Nephron progenitor cell (in vitro differentiated cells): ENCODE results near the gene PRKAA2.

Source experiments
- DNase-seq: peaks from one replicate; pipeline ENCODE4 v3.0.0; 2021
- H3K27ac Mint-ChIP-seq: 2 replicates; pipeline ENCODE4 v1.8.0; 2021; ENCODE audit warnings: mild to moderate bottlenecking, moderate library complexity, mixed read lengths
- H3K27me3 Mint-ChIP-seq: 2 replicates; pipeline ENCODE4 v1.8.0; 2021; ENCODE audit warnings: mild to moderate bottlenecking, low read depth, mixed read lengths; ENCODE audit not compliant: poor library complexity
- H3K36me3 Mint-ChIP-seq: 2 replicates; pipeline ENCODE4 v1.8.0; 2021; ENCODE audit warnings: low read depth, mixed read lengths
- H3K4me1 Mint-ChIP-seq: 2 replicates; pipeline ENCODE4 v1.8.0; 2021; ENCODE audit warnings: mixed read lengths
- H3K4me3 Mint-ChIP-seq: 2 replicates; pipeline ENCODE4 v1.8.0; 2021; ENCODE audit warnings: mild to moderate bottlenecking, moderate library complexity, mixed read lengths
- H3K9me3 Mint-ChIP-seq: 2 replicates; pipeline ENCODE4 v1.8.0; 2021; ENCODE audit warnings: mild to moderate bottlenecking, moderate library complexity, mixed read lengths
- CTCF ChIP-seq: fragments of 200-600 bp; sonication (generic); IDR thresholded peaks from 2 replicates; pipeline ENCODE4 v1.5.0; 2021; ENCODE audit warnings: antibody characterized with exemption

PRKAA2 gene

GRCh38 chr1:56658254-56658653 is 13.1 kb downstream of the PRKAA2 start:
- TF ChIP-seq CTCF = no peak
- peaks cover 44% of the 10 kb centered on the region for H3K36me3 Mint-ChIP-seq
- no peak overlapping the region for H3K4me3 Mint-ChIP-seq
- no peak overlapping the region for H3K27ac Mint-ChIP-seq
- H3K4me1 Mint-ChIP-seq = no peaks in the 10 kb centered on the region
- H3K27me3 Mint-ChIP-seq = no peaks in the 10 kb centered on the region
- peaks cover 43% of the 10 kb centered on the region for H3K9me3 Mint-ChIP-seq
- no peak for DNase-seq

GRCh38 chr1:56660293-56660692 is 15.2 kb downstream of the PRKAA2 start:
- H3K9me3 Mint-ChIP-seq = peaks cover 32% of the 10 kb centered on the region
- no peak for DNase-seq
- no peak for TF ChIP-seq CTCF
- peaks cover 34% of the 10 kb centered on the region for H3K36me3 Mint-ChIP-seq
- no peak overlapping the region for H3K27ac Mint-ChIP-seq
- no peaks in the 10 kb centered on the region for H3K4me1 Mint-ChIP-seq
- no peak overlapping the region for H3K4me3 Mint-ChIP-seq
- no peaks in the 10 kb centered on the region for H3K27me3 Mint-ChIP-seq

DNA sequence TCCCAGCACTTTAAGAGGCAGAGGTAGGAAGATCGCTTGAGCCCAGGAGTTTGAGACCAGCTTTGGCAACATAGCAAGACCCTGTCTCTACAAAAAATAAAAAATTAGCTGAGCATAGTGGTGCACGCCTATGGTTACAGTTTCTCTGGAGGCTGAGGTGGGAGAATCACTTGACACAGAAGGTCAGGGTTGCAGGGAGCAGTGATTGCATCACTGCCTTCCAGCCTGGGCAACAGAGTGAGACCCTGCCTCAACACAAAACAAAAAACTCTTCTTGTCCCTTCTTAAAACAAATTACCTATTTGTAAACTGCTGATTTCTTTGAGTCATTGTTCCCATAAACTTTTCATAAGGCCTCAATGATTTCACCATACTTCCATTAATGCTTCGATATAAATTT is 18.7 kb downstream of the PRKAA2 start:
- no peak overlapping the region for H3K4me3 Mint-ChIP-seq
- no peaks in the 10 kb centered on the region for H3K9me3 Mint-ChIP-seq
- no peaks in the 10 kb centered on the region for H3K36me3 Mint-ChIP-seq
- H3K27me3 Mint-ChIP-seq = no peaks in the 10 kb centered on the region
- DNase-seq = no peak
- no peaks in the 10 kb centered on the region for H3K4me1 Mint-ChIP-seq
- TF ChIP-seq CTCF = no peak
- no peak overlapping the region for H3K27ac Mint-ChIP-seq

DNA sequence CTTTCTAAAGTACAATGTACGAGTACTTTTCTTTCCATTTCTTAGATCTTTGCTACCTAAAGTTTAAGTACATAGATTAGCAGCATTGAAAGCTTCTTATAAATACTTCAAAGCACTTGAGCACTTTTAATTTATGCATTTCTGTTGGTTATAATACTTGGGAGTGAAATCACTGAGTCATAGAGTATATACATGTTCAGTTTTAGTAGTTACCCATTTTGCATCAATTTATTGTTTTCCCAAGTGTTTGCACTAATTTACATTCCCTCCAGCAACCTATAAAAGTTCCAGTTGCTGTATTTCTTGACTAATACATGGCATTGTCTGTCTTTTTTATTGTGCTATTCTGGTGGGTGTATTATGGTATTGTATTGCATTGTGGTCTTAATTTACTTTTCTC is 20.3 kb downstream of the PRKAA2 start:
- H3K27me3 Mint-ChIP-seq = no peaks in the 10 kb centered on the region
- no peaks in the 10 kb centered on the region for H3K9me3 Mint-ChIP-seq
- H3K4me3 Mint-ChIP-seq = no peak overlapping the region
- TF ChIP-seq CTCF = no peak
- no peak for DNase-seq
- no peak overlapping the region for H3K27ac Mint-ChIP-seq
- H3K4me1 Mint-ChIP-seq = no peaks in the 10 kb centered on the region
- H3K36me3 Mint-ChIP-seq = no peaks in the 10 kb centered on the region

- no peak for TF ChIP-seq CTCF
- H3K9me3 Mint-ChIP-seq = no peaks in the 10 kb centered on the region
- H3K27ac Mint-ChIP-seq = no peak overlapping the region
- no peaks in the 10 kb centered on the region for H3K4me1 Mint-ChIP-seq
- no peak for DNase-seq
- H3K27me3 Mint-ChIP-seq = no peaks in the 10 kb centered on the region
- no peak overlapping the region for H3K4me3 Mint-ChIP-seq
- H3K36me3 Mint-ChIP-seq = no peaks in the 10 kb centered on the region
Observed at GRCh38 chr1:56666112-56666608, 21.0 kb downstream of the PRKAA2 start.

DNA sequence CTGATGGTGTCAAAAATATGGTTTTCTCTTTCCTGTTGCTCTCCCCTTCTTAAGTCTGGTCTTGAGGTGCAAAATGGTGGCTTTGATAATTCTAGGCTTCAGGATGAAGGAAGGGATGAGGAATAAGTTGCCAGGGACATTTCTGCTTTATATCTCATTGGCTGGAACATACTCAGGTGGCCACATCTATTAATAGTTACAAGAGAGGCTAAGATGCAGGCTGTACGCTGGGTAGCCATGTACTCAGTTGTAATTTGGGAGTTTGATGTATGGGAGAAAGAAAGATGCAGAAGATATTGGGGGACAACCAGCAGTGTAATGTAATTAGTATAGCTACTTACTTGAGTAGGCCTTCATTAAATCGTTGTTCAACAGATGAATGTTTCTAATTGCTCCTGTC is 25.2 kb downstream of the PRKAA2 start:
- TF ChIP-seq CTCF = no peak
- H3K27ac Mint-ChIP-seq = no peak overlapping the region
- DNase-seq = no peak
- H3K9me3 Mint-ChIP-seq = no peaks in the 10 kb centered on the region
- no peaks in the 10 kb centered on the region for H3K4me1 Mint-ChIP-seq
- no peak overlapping the region for H3K4me3 Mint-ChIP-seq
- no peaks in the 10 kb centered on the region for H3K36me3 Mint-ChIP-seq
- H3K27me3 Mint-ChIP-seq = no peaks in the 10 kb centered on the region
